ENCODE data around the gene CHST12. TPM values are rescaled to one million over a fixed set of nuclear protein-coding genes. Genes with fewer than 3 reads are reported as not detected.

CHST12 gene
- total and polyA plus RNA-seq, 11 donors, result 12.5 to 20.7 (median 14.8) TPM

- intact Hi-C loops (cut with DNase I), result loop anchor here in 6 of 10 donors (5.0 to 10.0 kb wide), 4 partner anchors 46 to 209 kb away; partner anchors contain the start of genes AMZ1 (in 2 of the 6), BRAT1 (in 2 of the 6) and IQCE (in 2 of the 6)
- Histone ChIP-seq H3K36me3 (no peaks in the 10 kb centered on the region), H3K4me1 (peaks cover 4 to 46% (median 36%) of the 10 kb centered on the region in 12 donors), H3K27ac (no peak within 1 kb of the TSS), H3K4me3 (no peak within 1 kb of the TSS), H3K9me3 (no peaks in the 10 kb centered on the region), H3K27me3 (peaks cover 0 to 32% (median 0%) of the 10 kb centered on the region in 9 donors)
- 72 to 80% (median 77%) methylated on average over 6 to 16 of the region's 16 CpGs for WGBS, 4 donors
- ATAC-seq, result no peak
- no peak for TF ChIP-seq CTCF (IDR thresholded peaks at IDR 0.05)
- TF ChIP-seq POLR2A (IDR thresholded peaks at IDR 0.05), result no peak
- no peak for DNase-seq
Observed at GRCh38 chr7:2476298-2476697, 72.9 kb downstream of the CHST12 start, which contains the start of gene GRIFIN. Gene GRIFIN (minus strand): TSS chr7:2476398. CDS start chr7:2476383, 15 bp downstream.

GRCh38 chr7:2476776-2477446 lies 73.5 kb downstream of the CHST12 start:
- ATAC-seq (no peak), DNase-seq (peak in 1 of 5 donors; percentile 18)
- WGBS, 4 donors, result 74 to 93% (median 77%) methylated on average over 15 to 25 of the region's 25 CpGs
- TF ChIP-seq POLR2A (IDR thresholded peaks at IDR 0.05) (no peak), CTCF (IDR thresholded peaks at IDR 0.05) (no peak)
- Histone ChIP-seq H3K4me1 (peaks cover 4 to 40% (median 30%) of the 10 kb centered on the region in 12 donors), H3K4me3 (no peak overlapping the region), H3K9me3 (no peaks in the 10 kb centered on the region), H3K27ac (no peak overlapping the region), H3K27me3 (peaks cover 0 to 29% (median 0%) of the 10 kb centered on the region in 9 donors), H3K36me3 (no peaks in the 10 kb centered on the region)
- intact Hi-C loops (cut with DNase I), result loop anchor here in 7 of 10 donors (1.0 to 10.0 kb wide), 5 partner anchors 45 to 208 kb away; partner anchors contain the start of genes AMZ1 (in 2 of the 7), BRAT1 (in 2 of the 7) and IQCE (in 2 of the 7)

GRCh38 chr7:2477447-2478398 lies 74.3 kb downstream of the CHST12 start:
- Histone ChIP-seq H3K36me3 (no peaks in the 10 kb centered on the region), H3K4me1 (peaks cover 4 to 37% (median 29%) of the 10 kb centered on the region in 12 donors), H3K27me3 (peaks cover 0 to 29% (median 0%) of the 10 kb centered on the region in 9 donors), H3K4me3 (peak overlapping the region in 1 of 12 donors; percentile 12), H3K27ac (peak overlapping the region in 4 of 12 donors; percentile 12 to 47 (median 26)), H3K9me3 (peaks cover 0 to 3% (median under 1%) of the 10 kb centered on the region in 12 donors)
- TF ChIP-seq CTCF (IDR thresholded peaks at IDR 0.05), result peak; percentile 66 to 83 (median 74)
- no peak for TF ChIP-seq POLR2A (IDR thresholded peaks at IDR 0.05)
- DNase-seq (peak; percentile 66 to 89 (median 72)), ATAC-seq (peak; percentile 81 to 88 (median 84))
- intact Hi-C loops (cut with DNase I), result loop anchor here in 7 of 10 donors (1.0 to 10.0 kb wide), 5 partner anchors 45 to 207 kb away; partner anchors contain the start of genes AMZ1 (in 2 of the 7), BRAT1 (in 2 of the 7) and IQCE (in 2 of the 7)
- 30 to 47% (median 35%) methylated on average over 20 to 34 of the region's 34 CpGs for WGBS, 4 donors
